A673 (cell line): Measurements from ENCODE around the gene RAET1E.

ENCODE experiments used
- EZH2 ChIP-seq: fragments of 200-600 bp; sonication (generic); IDR thresholded peaks from 2 replicates; pipeline ENCODE4 v1.6.1; 2017; ENCODE audit warnings: borderline replicate concordance, low read depth, mild to moderate bottlenecking, mixed read lengths, antibody characterized with exemption, low read length; ENCODE audit not compliant: poor library complexity, severe bottlenecking
- TF ChIP-seq, protein P1 (sequence below): fragments of 300-800, 200-600 bp; sonication (generic); conservative IDR thresholded peaks from 2 replicates; pipeline ENCODE4 v1.5.1; 2017; ENCODE audit warnings: low read depth, mild to moderate bottlenecking, antibody characterized with exemption, low read length, moderate library complexity, mixed read lengths

GRCh38 chr6:149862922-149863697 is 34.8 kb downstream of the RAET1E start:
- TF ChIP-seq, protein P1, sequence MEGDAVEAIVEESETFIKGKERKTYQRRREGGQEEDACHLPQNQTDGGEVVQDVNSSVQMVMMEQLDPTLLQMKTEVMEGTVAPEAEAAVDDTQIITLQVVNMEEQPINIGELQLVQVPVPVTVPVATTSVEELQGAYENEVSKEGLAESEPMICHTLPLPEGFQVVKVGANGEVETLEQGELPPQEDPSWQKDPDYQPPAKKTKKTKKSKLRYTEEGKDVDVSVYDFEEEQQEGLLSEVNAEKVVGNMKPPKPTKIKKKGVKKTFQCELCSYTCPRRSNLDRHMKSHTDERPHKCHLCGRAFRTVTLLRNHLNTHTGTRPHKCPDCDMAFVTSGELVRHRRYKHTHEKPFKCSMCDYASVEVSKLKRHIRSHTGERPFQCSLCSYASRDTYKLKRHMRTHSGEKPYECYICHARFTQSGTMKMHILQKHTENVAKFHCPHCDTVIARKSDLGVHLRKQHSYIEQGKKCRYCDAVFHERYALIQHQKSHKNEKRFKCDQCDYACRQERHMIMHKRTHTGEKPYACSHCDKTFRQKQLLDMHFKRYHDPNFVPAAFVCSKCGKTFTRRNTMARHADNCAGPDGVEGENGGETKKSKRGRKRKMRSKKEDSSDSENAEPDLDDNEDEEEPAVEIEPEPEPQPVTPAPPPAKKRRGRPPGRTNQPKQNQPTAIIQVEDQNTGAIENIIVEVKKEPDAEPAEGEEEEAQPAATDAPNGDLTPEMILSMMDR = no peak
- TF ChIP-seq EZH2 = no peak
